Gastroesophageal sphincter (tissue), 4 donors: Measurements from ENCODE around the gene IRX4. TPM values are rescaled to one million over a fixed set of nuclear protein-coding genes. Genes with fewer than 3 reads are reported as not detected.

Experiments
- ATAC-seq: fragments of 150-250 bp; one replicate; pipeline ENCODE4 v1.9.1; 2016; ENCODE audit warnings: mild to moderate bottlenecking, moderate library complexity
- H3K27ac ChIP-seq, 4 donors: fragments of 200-600 bp; sonication (generic) in 3 of 4; 1 replicate in 3 of 4; 2 replicates in 1 of 4; pipeline ENCODE4 v1.5.1; 2016 to 2019
- H3K27me3 ChIP-seq: fragments of 200-600 bp; sonication (generic); one replicate; pipeline ENCODE4 v1.5.1; 2019
- H3K36me3 ChIP-seq, 2 donors: fragments of 200-600 bp; sonication (generic); one replicate each; pipeline ENCODE4 v1.5.1; 2019; ENCODE audit warnings: control low read depth in 1 of 2
- H3K4me1 ChIP-seq, 3 donors: fragments of 200-600 bp; sonication (generic); 1 replicate in 2 of 3; 2 replicates in 1 of 3; pipeline ENCODE4 v1.5.1; 2016 to 2019; ENCODE audit warnings: control low read depth in 2 of 3
- H3K4me3 ChIP-seq, 2 donors: fragments of 200-600 bp; sonication (generic); one replicate each; pipeline ENCODE4 v1.5.1; 2019; ENCODE audit warnings: mild to moderate bottlenecking in 1 of 2, moderate library complexity in 1 of 2
- H3K9me3 ChIP-seq, 3 donors: fragments of 200-600 bp; sonication (generic); one replicate each; pipeline ENCODE4 v1.5.1; 2017 to 2019; ENCODE audit warnings: control low read depth in 2 of 3
- EP300 ChIP-seq: sonication (generic); formaldehyde crosslinking; IDR thresholded peaks from one replicate; pipeline ENCODE4 v1.6.1; 2017; ENCODE audit warnings: antibody characterized with exemption, mild to moderate bottlenecking
- POLR2A ChIP-seq, 2 donors: fragments of 450-650 bp; IDR thresholded peaks; one replicate each; pipeline ENCODE4 v1.6.1; 2017; ENCODE audit warnings: antibody characterized with exemption in 2 of 2, mild to moderate bottlenecking in 2 of 2, moderate library complexity in 1 of 2
- POLR2AphosphoS5 ChIP-seq: sonication (generic); formaldehyde crosslinking; IDR thresholded peaks from one replicate; pipeline ENCODE4 v1.6.1; 2017; ENCODE audit warnings: antibody characterized with exemption
- WGBS, 2 donors: methylation state at CpG; one replicate each; pipeline ENCODE4 v1.1.5; 2018; ENCODE audit warnings: low coverage in 1 of 2; 5-methylcytosine and 5-hydroxymethylcytosine counted together
- total RNA-seq, 4 donors: library from RNA; depleted of rRNA; stranded (reverse); fragments of >200 nt; gene quantifications; one replicate each; pipeline ENCODE4 v1.1.0, GENCODE V29; 2016
- TF ChIP-seq, protein P1 (sequence below), 4 experiments: fragments of 200-600 bp in 2 of 4; fragments of 450-650 bp in 2 of 4; sonication (generic) in 1 of 4; IDR thresholded peaks; one replicate each; pipeline ENCODE4 v1.5.1; 2017 to 2019; ENCODE audit warnings: antibody characterized with exemption in 4 of 4, mild to moderate bottlenecking in 2 of 4, moderate library complexity in 2 of 4

Gene IRX4
- total RNA-seq, 4 donors from 2014 or later = 0.96 TPM; not detected in 3

DNA sequence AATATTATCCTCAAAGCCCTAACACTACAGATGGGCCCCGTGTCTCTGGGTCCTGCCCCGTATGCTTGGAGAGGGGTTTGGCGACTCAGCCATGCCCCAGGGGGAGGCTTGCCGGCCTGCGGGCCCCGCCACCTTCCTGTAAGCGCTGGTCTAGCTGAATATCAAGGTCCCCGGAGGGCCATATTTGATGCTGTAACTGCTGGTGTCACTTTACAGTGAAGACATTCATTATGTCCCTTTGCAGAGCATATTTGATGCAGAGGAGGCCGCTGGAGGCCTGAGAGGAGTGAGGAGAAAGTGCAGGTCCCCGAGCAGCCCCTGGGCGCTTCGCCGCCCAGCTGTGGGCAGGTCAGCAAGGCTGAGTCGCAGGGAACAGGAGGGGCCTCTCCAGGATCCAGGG, 16.8 kb downstream of the IRX4 start:
- Histone ChIP-seq H3K27me3 (peaks cover 88% of the 10 kb centered on the region), H3K27ac (no peak overlapping the region), H3K36me3 (no peaks in the 10 kb centered on the region), H3K4me3 (no peak overlapping the region), H3K9me3 (no peaks in the 10 kb centered on the region), H3K4me1 (no peaks in the 10 kb centered on the region)
- 67% methylated on average over 1 of the region's 14 CpGs; no CpG with 5 or more reads in 1 of the 2 donors for WGBS, 2 donors
- TF ChIP-seq POLR2AphosphoS5 = no peak
- TF ChIP-seq POLR2A (IDR thresholded peaks at IDR 0.05) = no peak
- TF ChIP-seq EP300 = no peak
- TF ChIP-seq, protein P1, sequence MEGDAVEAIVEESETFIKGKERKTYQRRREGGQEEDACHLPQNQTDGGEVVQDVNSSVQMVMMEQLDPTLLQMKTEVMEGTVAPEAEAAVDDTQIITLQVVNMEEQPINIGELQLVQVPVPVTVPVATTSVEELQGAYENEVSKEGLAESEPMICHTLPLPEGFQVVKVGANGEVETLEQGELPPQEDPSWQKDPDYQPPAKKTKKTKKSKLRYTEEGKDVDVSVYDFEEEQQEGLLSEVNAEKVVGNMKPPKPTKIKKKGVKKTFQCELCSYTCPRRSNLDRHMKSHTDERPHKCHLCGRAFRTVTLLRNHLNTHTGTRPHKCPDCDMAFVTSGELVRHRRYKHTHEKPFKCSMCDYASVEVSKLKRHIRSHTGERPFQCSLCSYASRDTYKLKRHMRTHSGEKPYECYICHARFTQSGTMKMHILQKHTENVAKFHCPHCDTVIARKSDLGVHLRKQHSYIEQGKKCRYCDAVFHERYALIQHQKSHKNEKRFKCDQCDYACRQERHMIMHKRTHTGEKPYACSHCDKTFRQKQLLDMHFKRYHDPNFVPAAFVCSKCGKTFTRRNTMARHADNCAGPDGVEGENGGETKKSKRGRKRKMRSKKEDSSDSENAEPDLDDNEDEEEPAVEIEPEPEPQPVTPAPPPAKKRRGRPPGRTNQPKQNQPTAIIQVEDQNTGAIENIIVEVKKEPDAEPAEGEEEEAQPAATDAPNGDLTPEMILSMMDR (IDR thresholded peaks at IDR 0.05) = no peak
- no peak for ATAC-seq

DNA sequence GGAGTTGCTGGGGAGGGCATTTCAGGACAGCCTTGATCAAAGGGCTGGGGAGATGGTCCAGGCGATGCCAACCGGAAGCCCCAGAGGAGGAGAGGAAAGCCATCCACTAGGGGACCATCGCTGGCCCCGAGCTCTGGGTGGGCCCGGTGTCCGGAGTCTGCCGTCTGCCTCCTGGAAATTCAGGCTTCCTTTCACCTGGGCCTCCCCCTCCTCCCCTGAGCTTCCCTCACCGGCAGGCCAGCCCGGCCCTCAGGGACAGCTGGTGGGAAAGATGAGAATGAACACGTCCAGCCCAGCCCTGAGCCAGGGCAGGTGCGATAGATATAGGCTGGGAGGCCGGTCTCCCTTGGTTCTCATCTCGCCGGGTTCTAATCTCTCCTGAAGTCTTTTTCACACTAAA, 17.2 kb downstream of the IRX4 start:
- Histone ChIP-seq H3K27me3 (peaks cover 85% of the 10 kb centered on the region), H3K9me3 (no peaks in the 10 kb centered on the region), H3K36me3 (no peaks in the 10 kb centered on the region), H3K27ac (no peak overlapping the region), H3K4me3 (no peak overlapping the region), H3K4me1 (no peaks in the 10 kb centered on the region)
- TF ChIP-seq POLR2AphosphoS5 = no peak
- TF ChIP-seq EP300 = no peak
- TF ChIP-seq POLR2A (IDR thresholded peaks at IDR 0.05) = no peak
- TF ChIP-seq, protein P1 (IDR thresholded peaks at IDR 0.05) = no peak
- WGBS, 2 donors = 47 to 77% methylated on average over 3 to 4 of the region's 14 CpGs
- ATAC-seq = no peak

DNA sequence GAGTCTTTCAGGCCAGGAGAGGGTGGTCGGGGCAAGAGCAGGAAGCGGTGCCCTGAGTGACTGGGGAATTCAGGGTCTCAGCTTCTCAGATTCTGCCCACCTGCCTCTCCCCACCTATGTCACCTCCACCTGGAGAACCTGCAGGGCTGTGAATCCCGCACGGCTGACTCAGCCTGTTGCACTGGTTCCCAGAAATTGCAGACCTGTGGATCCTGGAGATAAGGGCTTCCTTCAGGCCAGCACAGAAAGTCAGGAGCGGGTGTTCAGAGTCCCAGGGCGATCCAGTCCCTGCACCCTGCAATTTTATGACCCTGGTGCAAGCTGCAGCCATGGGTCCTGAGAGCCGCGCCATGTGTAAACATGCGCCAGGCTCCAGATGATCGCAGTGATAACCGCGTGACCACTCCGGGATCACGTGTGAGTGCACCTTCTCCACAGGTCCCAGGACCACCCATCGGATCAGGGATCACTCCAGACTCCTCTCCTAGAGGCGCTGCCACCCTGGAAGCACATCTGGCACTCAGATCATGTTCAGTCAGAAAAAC, 17.8 kb downstream of the IRX4 start:
- 85% methylated on average over 5 of the region's 16 CpGs; no CpG with 5 or more reads in 1 of the 2 donors for WGBS, 2 donors
- H3K27ac ChIP-seq = no peak overlapping the region
- H3K4me3 ChIP-seq = no peak overlapping the region
- no peak for ATAC-seq
- TF ChIP-seq POLR2A (IDR thresholded peaks at IDR 0.05) = no peak
- TF ChIP-seq, protein P1 (IDR thresholded peaks at IDR 0.05) = no peak
- TF ChIP-seq POLR2AphosphoS5 = no peak
- TF ChIP-seq EP300 = no peak
- no peaks in the 10 kb centered on the region for H3K36me3 ChIP-seq
- H3K27me3 ChIP-seq = peaks cover 85% of the 10 kb centered on the region
- no peaks in the 10 kb centered on the region for H3K4me1 ChIP-seq
- H3K9me3 ChIP-seq = no peaks in the 10 kb centered on the region

DNA sequence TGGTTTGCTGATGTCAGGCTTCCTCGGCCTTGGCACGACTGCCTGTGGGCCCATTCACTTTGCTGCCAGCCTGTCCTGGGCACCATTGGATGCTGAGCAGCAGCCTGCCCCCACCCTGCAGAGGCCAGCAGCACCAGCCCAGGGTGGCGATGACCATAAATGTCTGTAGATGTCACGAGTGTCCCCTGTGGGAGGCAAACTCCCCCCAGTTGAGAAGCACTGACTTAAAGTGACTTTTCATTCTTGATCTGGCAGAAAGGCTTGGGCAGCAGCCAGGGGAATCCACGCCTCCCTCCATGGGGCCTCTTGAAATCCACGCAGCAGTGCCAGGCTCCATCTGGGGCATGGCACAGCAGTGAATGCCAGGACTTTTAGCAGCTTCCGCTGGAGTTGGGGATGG, 21.8 kb downstream of the IRX4 start:
- 69% methylated on average over 2 of the region's 7 CpGs; no CpG with 5 or more reads in 1 of the 2 donors for WGBS, 2 donors
- no peak overlapping the region for H3K27ac ChIP-seq
- H3K36me3 ChIP-seq = no peaks in the 10 kb centered on the region
- H3K27me3 ChIP-seq = peaks cover 59% of the 10 kb centered on the region
- H3K4me3 ChIP-seq = no peak overlapping the region
- H3K4me1 ChIP-seq = no peaks in the 10 kb centered on the region
- TF ChIP-seq POLR2A (IDR thresholded peaks at IDR 0.05) (no peak), POLR2AphosphoS5 (no peak), EP300 (no peak)
- TF ChIP-seq, protein P1 (IDR thresholded peaks at IDR 0.05) = no peak
- H3K9me3 ChIP-seq = no peaks in the 10 kb centered on the region
- ATAC-seq = no peak

DNA sequence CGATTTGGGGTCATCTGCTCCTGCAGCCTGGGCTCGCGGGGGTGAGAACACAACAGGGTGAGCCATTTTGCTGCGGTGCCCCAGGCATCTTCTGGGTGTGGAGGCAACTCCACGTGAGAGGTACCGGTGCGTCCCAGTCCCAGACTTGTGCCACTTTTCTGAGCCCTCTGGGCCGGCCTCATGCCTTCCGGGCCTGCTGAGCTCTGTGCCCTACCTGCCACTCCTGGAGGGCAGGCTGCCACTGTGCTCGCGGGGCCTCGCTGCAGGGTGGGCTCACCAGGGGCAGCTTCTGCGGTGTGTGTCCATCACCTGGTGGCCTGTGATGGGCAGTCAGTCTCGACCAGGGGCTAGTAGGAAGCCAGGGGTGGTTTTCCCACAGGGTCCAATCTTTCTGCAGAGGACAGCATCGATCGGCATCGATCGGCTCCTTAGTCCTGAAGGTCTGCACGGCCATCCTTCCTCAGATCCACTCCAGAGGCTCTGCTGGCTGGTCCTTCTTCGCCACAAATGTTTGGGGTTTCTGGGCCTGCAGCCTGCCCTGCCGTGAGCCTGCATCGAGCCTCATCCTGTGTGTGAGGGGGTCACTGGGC, 22.6 kb downstream of the IRX4 start:
- H3K27ac ChIP-seq = no peak overlapping the region
- 93% methylated on average over 2 of the region's 22 CpGs; no CpG with 5 or more reads in 1 of the 2 donors for WGBS, 2 donors
- ATAC-seq = no peak
- H3K4me1 ChIP-seq = no peaks in the 10 kb centered on the region
- H3K36me3 ChIP-seq = no peaks in the 10 kb centered on the region
- H3K27me3 ChIP-seq = peaks cover 59% of the 10 kb centered on the region
- no peak for TF ChIP-seq EP300
- H3K9me3 ChIP-seq = no peaks in the 10 kb centered on the region
- no peak overlapping the region for H3K4me3 ChIP-seq
